Cardiac muscle cell (in vitro differentiated cells and primary cell): ENCODE results near the gene SOX15. TPM values are rescaled to one million over a fixed set of nuclear protein-coding genes. Genes with fewer than 3 reads are reported as not detected.

Experiments
- DNase-seq, 2 donors: peaks; one replicate each; pipeline versions ENCODE4 v3.0.0 to v3.0.0-alpha.2; 2010 to 2017; ENCODE audit warnings: low read depth in 1 of 2, low spot score in 1 of 2
- H3K27ac ChIP-seq: fragments of 200-600 bp; sonication (generic); 2 replicates; pipeline ENCODE4 v1.5.1; 2016
- H3K27me3 ChIP-seq: fragments of 200-600 bp; sonication (generic); 2 replicates; pipeline ENCODE4 v1.6.0; 2016; ENCODE audit warnings: control low read depth
- H3K36me3 ChIP-seq: fragments of 200-600 bp; sonication (generic); 2 replicates; pipeline ENCODE4 v1.5.1; 2016; ENCODE audit warnings: control low read depth
- H3K4me1 ChIP-seq: fragments of 200-600 bp; sonication (generic); 2 replicates; pipeline ENCODE4 v1.8.1; 2017; ENCODE audit warnings: low read depth, mild to moderate bottlenecking, mixed run types
- H3K4me3 ChIP-seq: fragments of 200-600 bp; sonication (generic); 2 replicates; pipeline ENCODE4 v1.5.1; 2016; ENCODE audit warnings: mild to moderate bottlenecking
- H3K9me3 ChIP-seq: fragments of 200-600 bp; sonication (generic); 2 replicates; pipeline ENCODE4 v1.5.1; 2017; ENCODE audit warnings: low read depth, mild to moderate bottlenecking, control low read depth
- CTCF ChIP-seq: IDR thresholded peaks from 2 replicates; pipeline ENCODE4 v1.5.1; 2012; ENCODE audit warnings: low read depth, mild to moderate bottlenecking, low read length
- polyA plus RNA-seq: library from polyadenylated mRNA; unstranded; fragments of >200 nt; fragmentation: Nextera tagmentation; extraction: Ambion mirVana; gene quantifications from 2 replicates; pipeline ENCODE4 v1.2.1, GENCODE V29; 2016
- total RNA-seq: library from RNA; depleted of rRNA; stranded (reverse); fragments of >200 nt; gene quantifications from 2 replicates; pipeline ENCODE4 v1.2.3, GENCODE V29; 2016

Gene SOX15
- total and polyA plus RNA-seq, 2 experiments from 2014 or later: 5.3 to 5.4 TPM

DNA sequence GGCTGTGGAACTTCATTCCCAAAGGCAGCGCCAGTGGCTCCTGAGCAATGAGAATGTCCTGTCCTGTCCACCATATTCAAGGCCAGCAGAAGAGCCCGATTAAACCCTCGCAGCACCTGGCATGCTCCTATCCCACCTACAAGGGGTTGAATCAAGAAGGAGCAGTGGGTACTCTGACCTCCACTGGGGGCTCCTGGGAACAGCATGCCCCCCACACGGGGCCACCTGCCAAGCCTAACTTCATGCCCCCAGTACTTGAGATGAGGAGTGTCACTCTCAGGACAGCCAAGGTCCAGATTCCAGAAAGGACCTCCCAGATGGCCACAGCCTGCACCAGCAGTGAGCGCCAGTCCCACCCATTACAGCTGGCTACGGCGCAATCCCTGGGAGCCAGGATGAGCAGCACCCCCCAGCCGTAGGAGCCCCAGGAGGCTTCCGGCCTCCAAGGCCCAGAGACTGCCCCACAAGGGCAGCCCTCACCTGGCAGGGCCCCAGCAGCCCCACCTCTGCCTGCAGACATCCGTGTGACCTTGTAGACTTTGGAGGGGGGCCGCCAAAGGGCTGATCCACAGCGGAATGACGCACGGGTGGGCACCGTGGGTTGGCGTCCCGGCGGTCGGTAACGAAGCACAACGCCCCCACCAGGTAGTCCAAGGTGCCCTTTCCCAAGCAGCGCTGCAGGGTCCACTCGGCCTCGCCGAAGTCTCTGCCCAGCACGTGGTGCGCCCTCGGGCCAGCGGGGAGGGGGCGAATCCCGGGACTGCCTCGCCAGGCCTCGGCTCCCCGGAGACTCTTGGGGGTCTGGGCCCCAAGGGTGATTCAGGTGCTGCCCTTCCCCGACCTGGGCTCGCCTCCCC lies 7.3 kb downstream of the SOX15 start:
- DNase-seq: no peak
- H3K4me1 ChIP-seq: peaks cover 16% of the 10 kb centered on the region
- H3K27me3 ChIP-seq: no peaks in the 10 kb centered on the region
- H3K27ac ChIP-seq: peak overlapping the region; percentile 97
- no peaks in the 10 kb centered on the region for H3K9me3 ChIP-seq
- peaks cover 18% of the 10 kb centered on the region for H3K36me3 ChIP-seq
- H3K4me3 ChIP-seq: no peak overlapping the region
- no peak for TF ChIP-seq CTCF

GRCh38 chr17:7580604-7581575 lies 9.0 kb downstream of the SOX15 start:
- DNase-seq: no peak
- H3K4me3 ChIP-seq: no peak overlapping the region
- H3K27me3 ChIP-seq: no peaks in the 10 kb centered on the region
- peak overlapping the region; percentile 83 for H3K27ac ChIP-seq
- H3K36me3 ChIP-seq: peaks cover 36% of the 10 kb centered on the region
- no peaks in the 10 kb centered on the region for H3K9me3 ChIP-seq
- TF ChIP-seq CTCF: no peak
- H3K4me1 ChIP-seq: peaks cover 16% of the 10 kb centered on the region

DNA sequence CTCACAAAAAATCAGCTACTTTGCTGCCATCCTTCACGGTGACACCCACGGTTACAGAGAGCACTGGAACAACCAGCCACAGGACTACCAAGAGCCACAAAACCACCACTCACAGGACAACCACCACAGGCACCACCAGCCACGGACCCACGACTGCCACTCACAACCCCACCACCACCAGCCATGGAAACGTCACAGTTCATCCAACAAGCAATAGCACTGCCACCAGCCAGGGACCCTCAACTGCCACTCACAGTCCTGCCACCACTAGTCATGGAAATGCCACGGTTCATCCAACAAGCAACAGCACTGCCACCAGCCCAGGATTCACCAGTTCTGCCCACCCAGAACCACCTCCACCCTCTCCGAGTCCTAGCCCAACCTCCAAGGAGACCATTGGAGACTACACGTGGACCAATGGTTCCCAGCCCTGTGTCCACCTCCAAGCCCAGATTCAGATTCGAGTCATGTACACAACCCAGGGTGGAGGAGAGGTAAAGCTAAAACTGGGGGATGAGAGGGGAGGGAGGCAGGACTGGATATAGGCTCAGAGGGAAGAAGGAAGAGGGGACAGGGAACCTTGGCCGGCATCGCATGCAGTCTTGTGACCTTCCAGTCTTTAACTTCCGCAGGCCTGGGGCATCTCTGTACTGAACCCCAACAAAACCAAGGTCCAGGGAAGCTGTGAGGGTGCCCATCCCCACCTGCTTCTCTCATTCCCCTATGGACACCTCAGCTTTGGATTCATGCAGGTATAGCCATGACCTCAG lies 9.9 kb downstream of the SOX15 start:
- no peaks in the 10 kb centered on the region for H3K9me3 ChIP-seq
- peaks cover 16% of the 10 kb centered on the region for H3K4me1 ChIP-seq
- H3K36me3 ChIP-seq: peaks cover 45% of the 10 kb centered on the region
- no peak for DNase-seq
- no peak for TF ChIP-seq CTCF
- no peaks in the 10 kb centered on the region for H3K27me3 ChIP-seq
- no peak overlapping the region for H3K4me3 ChIP-seq
- peak overlapping the region; percentile 83 for H3K27ac ChIP-seq

DNA sequence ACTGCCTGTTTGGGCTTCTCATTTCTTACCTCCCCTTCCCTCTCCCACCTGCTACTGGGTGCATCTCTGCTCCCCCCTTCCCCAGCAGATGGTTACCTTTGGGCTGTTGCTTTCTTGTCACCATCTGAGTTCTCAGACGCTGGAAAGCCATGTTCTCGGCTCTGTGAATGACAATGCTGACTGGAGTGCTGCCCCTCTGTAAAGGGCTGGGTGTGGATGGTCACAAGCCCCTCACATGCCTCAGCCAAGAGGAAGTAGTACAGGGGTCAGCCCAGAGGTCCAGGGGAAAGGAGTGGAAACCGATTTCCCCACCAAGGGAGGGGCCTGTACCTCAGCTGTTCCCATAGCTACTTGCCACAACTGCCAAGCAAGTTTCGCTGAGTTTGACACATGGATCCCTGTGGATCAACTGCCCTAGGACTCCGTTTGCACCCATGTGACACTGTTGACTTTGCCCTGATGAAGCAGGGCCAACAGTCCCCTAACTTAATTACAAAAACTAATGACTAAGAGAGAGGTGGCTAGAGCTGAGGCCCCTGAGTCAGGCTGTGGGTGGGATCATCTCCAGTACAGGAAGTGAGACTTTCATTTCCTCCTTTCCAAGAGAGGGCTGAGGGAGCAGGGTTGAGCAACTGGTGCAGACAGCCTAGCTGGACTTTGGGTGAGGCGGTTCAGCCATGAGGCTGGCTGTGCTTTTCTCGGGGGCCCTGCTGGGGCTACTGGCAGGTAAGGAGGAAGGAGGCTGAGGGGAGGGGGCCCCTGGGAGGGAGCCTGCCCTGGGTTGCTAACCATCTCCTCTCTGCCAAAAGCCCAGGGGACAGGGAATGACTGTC lies 10.7 kb downstream of the SOX15 start, which contains the start of gene CD68:
Gene CD68 (plus strand): TSS at position 638 of the 833 bp plus-strand sequence. CDS start 40 bp downstream, at position 678.
- Histone ChIP-seq H3K36me3 (peaks cover 53% of the 10 kb centered on the region), H3K27ac (peak within 1 kb of the TSS; percentile 83), H3K4me1 (peaks cover 9% of the 10 kb centered on the region), H3K9me3 (no peaks in the 10 kb centered on the region), H3K27me3 (no peaks in the 10 kb centered on the region), H3K4me3 (no peak within 1 kb of the TSS)
- TF ChIP-seq CTCF: no peak
- peak; percentile 35 to 93 for DNase-seq
